Kidney epithelial cell (primary cell): Measurements from ENCODE around the gene AATK. TPM values are rescaled to one million over a fixed set of nuclear protein-coding genes. Genes with fewer than 3 reads are reported as not detected.

Source experiments
- DNase-seq: peaks from one replicate; pipeline ENCODE4 v3.0.0-alpha.2; 2010; ENCODE audit warnings: low read depth
- H3K27me3 ChIP-seq: 2 replicates; pipeline ENCODE4 v1.6.0; 2011; ENCODE audit warnings: low read length; ENCODE audit not compliant: control insufficient read depth, insufficient read depth
- H3K36me3 ChIP-seq: 2 replicates; pipeline ENCODE4 v1.5.1; 2011; ENCODE audit warnings: low read length; ENCODE audit not compliant: control insufficient read depth, insufficient read depth
- H3K4me3 ChIP-seq: 2 replicates; pipeline ENCODE4 v1.5.1; 2011; ENCODE audit warnings: low read depth, mild to moderate bottlenecking, control low read depth, low read length
- CTCF ChIP-seq: IDR thresholded peaks from 2 replicates; pipeline ENCODE4 v1.5.1; 2011; ENCODE audit warnings: mild to moderate bottlenecking, moderate library complexity, low read length, control low read depth, inconsistent platforms; ENCODE audit not compliant: insufficient read depth, poor library complexity, severe bottlenecking
- total RNA-seq: library from RNA; depleted of rRNA; stranded (reverse); fragments of >200 nt; gene quantifications from 2 replicates; pipeline ENCODE4 v1.2.3, GENCODE V29; 2015

Gene AATK
- total RNA-seq, 1 donor from 2014 or later, result 0.33 TPM

GRCh38 chr17:81191116-81191515 is 25.1 kb upstream of the AATK start:
- Histone ChIP-seq H3K4me3 (no peak overlapping the region), H3K27me3 (no peaks in the 10 kb centered on the region), H3K36me3 (peaks cover 1% of the 10 kb centered on the region)
- no peak for DNase-seq
- no peak for TF ChIP-seq CTCF

GRCh38 chr17:81190591-81190990 is 24.6 kb upstream of the AATK start:
- Histone ChIP-seq H3K36me3 (peaks cover 1% of the 10 kb centered on the region), H3K4me3 (no peak overlapping the region), H3K27me3 (no peaks in the 10 kb centered on the region)
- DNase-seq, result no peak
- no peak for TF ChIP-seq CTCF

GRCh38 chr17:81189670-81190530 is 23.9 kb upstream of the AATK start:
- H3K4me3 ChIP-seq, result no peak overlapping the region
- DNase-seq, result no peak
- peaks cover under 1% of the 10 kb centered on the region for H3K27me3 ChIP-seq
- no peaks in the 10 kb centered on the region for H3K36me3 ChIP-seq
- no peak for TF ChIP-seq CTCF

DNA sequence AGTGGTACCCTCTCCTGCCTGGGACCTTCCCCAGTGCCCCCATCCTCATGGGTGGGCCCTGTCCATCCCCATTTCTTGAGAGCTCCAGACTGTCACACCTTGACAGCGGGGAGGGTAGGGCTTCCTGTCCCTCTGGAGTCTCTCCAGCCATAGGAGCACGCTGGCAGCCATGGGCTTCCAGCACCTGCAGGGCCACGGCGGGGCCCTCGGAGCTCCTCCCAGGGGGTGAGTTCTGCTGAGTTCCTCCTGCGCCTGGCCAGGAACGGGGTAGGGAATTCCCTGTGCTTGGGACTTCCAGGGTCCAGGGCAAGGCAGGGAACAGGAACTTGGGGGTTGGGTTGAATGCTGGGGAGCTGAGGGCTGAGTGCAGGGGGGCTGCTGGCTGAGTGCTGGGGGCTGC is 23.0 kb upstream of the AATK start:
- TF ChIP-seq CTCF, result no peak
- no peaks in the 10 kb centered on the region for H3K36me3 ChIP-seq
- peaks cover 9% of the 10 kb centered on the region for H3K27me3 ChIP-seq
- no peak overlapping the region for H3K4me3 ChIP-seq
- no peak for DNase-seq

DNA sequence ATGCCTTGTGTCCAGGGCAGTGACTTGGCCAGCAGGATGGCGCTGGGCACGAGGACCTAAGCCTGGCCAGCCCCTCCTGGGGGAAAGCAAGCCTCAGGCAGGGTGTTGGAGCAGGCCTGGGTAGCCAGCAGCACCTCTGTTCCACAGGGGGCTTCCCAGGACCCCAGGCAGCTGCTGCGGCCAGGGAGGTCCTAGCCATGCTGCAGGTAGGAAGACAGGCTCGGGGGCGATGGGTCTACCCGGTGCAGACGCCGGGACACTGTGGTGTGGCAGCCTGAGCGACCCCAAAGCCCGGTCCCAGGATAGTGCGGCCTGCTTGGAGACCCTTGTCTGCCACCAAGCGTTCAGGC is 22.4 kb upstream of the AATK start:
- TF ChIP-seq CTCF, result no peak
- no peak overlapping the region for H3K4me3 ChIP-seq
- DNase-seq, result no peak
- no peaks in the 10 kb centered on the region for H3K36me3 ChIP-seq
- peaks cover 12% of the 10 kb centered on the region for H3K27me3 ChIP-seq
